Measurements from ENCODE around the gene CTIF.

GRCh38 chr18:48841381-48842258 lies 302.8 kb downstream of the CTIF start:
- no peak for TF ChIP-seq CTCF (IDR thresholded peaks at IDR 0.05)
- TF ChIP-seq POLR2AphosphoS5 (IDR thresholded peaks at IDR 0.05) = no peak
- TF ChIP-seq POLR2A (IDR thresholded peaks at IDR 0.05) = no peak
- TF ChIP-seq EP300 (IDR thresholded peaks at IDR 0.05; ENCODE audit: low read depth) = no peak

Data from transverse colon (tissue), 4 donors.